Inferior parietal cortex (tissue), 1 donor: ENCODE measurements around the gene ODAPH.
A peak's percentile ranks its signal among the peaks of the same experiment; 100 is the strongest.
"Not testable (repeated sequence)": the region's sequence is repeated elsewhere in the genome, so short reads cannot be mapped to it uniquely, and the experiment has no call there.

Source experiments
- DNase-seq: peaks from one replicate; pipeline ENCODE4 v3.0.0-alpha.2; 2016; ENCODE audit errors: extremely low spot score

Gene ODAPH

DNA sequence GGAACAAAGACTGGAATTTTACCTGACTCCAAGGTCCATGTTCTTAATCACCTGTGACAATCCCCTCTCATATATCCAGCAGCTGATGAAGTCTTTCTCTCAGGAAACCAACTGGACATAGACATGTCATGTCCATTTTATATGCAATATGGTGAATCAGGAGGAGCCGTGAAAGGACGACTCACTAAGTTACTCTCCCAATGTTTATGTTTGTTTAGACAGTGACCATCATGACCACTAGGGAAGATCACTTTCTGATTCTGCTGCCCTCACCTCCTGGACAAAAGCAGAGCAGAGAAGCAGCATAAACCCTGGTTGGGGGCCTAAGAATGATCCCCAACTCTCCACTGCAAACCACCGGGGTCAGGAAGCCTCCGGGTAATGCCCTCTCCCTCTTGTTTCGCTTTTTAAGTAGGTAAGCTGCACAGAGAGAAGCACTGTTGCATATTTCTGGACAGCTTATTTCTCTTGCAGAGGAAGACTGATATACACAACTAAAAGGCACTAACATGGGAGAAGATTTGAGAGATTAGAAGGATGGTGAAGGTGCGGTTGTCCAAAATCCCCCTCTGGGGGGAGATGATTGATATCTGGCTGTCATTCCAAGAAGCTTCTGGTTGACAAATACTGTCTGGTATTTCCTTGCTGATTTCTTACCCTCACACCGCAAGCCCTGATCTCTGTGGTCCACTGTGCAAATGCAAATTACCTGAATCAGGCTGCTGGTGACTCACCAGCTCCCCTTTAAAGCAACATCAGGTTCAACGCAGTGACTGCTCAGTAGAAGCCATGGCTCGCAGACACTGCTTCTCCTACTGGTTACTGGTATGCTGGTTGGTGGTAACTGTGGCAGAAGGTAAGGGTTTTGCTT is at the start of gene ODAPH:
Gene ODAPH, plus strand, starts transcription at position 773 of the 871 bp plus-strand sequence. Its CDS starts 17 bp downstream, at position 790.
- no peak for DNase-seq

GRCh38 chr4:75509592-75509991 is 46.3 kb upstream of the ODAPH start:
- DNase-seq = not testable (repeated sequence)

DNA sequence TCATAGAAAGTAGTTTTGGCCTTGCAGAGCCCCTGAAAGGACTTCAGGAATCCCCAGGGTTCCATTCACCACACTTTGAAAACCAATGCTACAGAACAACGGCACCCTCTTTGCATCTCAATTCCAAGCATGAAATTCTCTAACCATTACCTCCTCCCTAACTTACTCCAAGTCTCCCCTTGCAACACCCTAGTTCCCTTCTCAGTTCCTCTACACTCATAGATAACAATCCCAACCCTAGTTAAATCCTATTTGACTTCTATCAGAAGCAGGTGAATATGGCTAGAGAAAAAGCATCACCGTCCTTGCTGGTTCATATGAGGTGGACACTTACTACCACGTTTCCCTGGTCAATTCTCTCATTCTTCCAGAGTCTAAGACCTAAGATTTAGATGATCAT is 44.0 kb upstream of the ODAPH start:
- DNase-seq = no peak

- DNase-seq = no peak
Observed at GRCh38 chr4:75512386-75513211, 43.3 kb upstream of the ODAPH start.

GRCh38 chr4:75513526-75514130 is 42.2 kb upstream of the ODAPH start:
- DNase-seq = no peak

- peak; percentile 99 for DNase-seq
Observed at GRCh38 chr4:75514131-75514948, 41.5 kb upstream of the ODAPH start, which contains the start of the genes RCHY1 and THAP6. RCHY1 (minus strand) TSS chr4:75514403; CDS start chr4:75514286, 117 bp downstream. THAP6 (plus strand) TSS chr4:75514473; CDS start chr4:75515453, 980 bp downstream.

DNA sequence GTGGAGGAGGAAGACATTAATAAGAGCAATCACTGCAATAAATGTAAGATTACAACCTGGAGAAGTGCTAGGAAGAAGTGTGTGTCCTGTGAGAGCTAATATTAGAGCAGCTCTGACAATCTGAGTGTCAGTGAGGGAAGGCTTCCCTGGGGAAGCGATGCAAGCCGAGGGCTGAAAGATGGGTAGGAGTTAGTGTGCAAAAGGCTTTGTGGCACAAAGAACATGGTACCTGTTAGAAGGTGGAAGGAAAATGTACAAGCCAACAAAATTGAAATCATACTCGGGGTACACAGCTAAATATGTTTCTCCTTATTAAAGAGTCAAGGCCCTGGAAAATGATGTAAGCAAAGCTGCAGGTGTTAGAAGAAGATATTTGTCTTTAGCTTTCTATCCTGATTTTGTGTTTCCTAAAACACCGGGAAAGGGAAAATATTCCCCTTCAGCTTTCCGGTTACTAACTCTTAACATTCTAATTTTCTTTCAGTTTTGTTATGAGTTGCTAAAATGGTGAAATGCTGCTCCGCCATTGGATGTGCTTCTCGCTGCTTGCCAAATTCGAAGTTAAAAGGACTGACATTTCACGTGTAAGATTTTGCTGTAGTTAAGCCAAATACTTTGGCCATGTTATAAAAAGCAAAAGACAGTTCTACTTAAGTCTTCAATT is 40.8 kb upstream of the ODAPH start:
- no peak for DNase-seq

GRCh38 chr4:75516144-75516543 is 39.7 kb upstream of the ODAPH start:
- DNase-seq = no peak

DNA sequence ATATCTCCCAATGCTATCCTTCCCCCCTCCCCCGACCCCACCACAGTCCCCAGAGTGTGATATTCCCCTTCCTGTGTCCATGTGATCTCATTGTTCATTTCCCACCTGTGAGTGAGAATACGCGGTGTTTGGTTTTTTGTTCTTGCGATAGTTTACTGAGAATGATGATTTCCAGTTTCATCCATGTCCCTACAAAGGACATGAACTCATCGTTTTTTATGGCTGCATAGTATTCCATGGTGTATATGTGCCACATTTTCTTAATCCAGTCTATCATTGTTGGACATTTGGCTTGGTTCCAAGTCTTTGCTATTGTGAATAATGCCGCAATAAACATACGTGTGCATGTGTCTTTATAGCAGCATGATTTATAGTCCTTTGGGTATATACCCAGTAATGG is 36.4 kb upstream of the ODAPH start:
- DNase-seq = not testable (repeated sequence)

- DNase-seq = no peak
Observed at GRCh38 chr4:75525086-75525485, 30.8 kb upstream of the ODAPH start.

DNA sequence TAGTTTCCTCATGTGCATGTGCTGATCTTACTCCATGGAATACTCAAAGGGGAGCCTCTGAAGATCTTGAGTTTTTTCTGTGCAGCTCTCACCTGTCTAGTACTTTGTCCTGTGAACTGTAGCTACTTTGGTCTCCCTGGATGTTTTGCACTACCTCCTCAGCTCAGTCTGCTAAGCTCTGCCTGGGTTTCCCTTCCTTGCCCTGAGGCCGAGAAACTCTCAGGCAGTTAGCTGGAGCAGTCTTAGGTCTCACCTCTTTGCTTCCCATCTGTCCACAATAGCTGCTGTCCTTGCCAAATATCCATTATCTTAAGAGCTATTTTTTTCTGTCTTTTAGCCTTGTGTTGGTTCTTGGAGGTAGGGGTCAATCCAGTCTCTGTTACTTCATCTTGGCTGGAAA is 30.0 kb upstream of the ODAPH start:
- DNase-seq = no peak

- DNase-seq = no peak
Observed at GRCh38 chr4:75527482-75527881, 28.4 kb upstream of the ODAPH start.

DNA sequence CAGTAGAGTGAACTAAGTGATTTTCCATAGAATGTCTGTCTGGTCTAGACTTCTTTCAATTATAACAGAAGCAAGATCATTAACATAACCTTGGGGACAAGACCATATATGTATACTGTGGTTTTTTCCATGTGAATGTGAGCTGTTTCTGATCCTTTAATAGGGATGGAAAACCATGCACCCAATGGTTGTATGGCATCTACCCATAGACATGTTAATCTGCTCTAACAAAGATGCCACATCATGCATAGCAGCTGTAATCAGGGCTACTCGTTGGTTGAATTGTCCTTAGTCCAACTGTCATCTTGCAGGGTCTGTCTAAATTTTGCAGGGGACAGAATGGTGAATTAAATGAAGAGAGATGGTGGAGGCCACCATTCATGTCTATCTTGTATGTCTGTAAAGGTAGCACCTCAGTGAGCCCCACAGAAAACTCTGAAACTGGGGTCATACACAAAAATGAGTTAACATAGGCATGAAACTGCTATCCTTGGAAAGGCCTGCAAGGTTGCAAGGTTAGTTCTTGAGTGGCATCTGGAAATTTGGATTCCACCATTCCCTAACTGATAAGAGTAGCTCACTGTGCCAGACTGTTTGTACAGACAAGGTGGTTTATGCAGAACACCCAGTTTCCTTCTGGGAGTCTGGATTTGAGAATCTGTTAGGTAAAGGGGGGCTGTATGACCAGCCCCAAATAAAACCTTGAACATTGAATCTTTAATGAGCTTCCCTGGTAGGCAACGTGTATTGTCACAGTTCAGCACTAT is 25.1 kb upstream of the ODAPH start:
- DNase-seq = no peak

DNA sequence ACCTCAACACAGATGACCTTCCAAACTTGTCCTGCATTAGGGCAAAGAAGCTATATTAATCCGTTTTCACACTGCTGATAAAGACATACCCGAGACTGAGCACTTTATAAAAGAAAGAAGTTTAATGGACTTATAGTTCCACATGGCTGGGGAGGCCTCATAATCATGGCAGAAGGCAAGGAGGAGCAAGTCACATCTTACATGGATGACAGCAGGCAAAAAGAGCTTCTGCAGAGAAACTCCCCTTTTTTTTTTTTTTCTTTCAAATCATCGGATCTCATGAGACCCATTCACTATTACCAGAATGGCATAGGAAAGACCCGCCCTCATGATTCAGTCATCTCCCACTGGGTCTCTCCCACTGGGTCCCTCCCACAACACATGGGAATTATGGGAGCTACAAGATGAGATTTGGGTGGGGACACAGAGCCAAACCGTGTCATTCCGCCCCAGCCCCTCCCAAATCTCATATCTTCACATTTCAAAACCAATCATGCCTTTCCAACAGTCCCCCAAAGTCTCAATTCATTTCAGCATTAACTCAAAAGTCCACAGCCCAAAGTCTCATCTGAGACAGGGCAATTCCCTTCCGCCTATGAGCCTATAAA is 24.2 kb upstream of the ODAPH start:
- not testable (repeated sequence) for DNase-seq

GRCh38 chr4:75533339-75533887 is 22.5 kb upstream of the ODAPH start:
- DNase-seq = not testable (repeated sequence)

DNA sequence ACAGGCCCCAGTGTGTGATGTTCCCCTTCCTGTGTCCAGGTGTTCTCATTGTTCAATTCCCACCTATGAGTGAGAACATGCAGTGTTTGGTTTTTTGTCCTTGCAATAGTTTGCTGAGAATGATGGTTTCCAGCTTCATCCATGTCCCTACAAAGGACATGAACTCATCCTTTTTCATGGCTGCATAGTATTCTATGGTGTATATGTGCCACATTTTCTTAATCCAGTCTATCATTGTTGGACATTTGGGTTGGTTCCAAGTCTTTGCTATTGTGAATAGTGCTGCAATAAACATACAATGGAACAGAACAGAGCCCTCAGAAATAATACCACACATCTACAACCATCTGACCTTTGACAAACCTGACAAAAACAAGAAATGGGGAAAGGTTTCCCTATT is 21.9 kb upstream of the ODAPH start:
- DNase-seq = not testable (repeated sequence)

DNA sequence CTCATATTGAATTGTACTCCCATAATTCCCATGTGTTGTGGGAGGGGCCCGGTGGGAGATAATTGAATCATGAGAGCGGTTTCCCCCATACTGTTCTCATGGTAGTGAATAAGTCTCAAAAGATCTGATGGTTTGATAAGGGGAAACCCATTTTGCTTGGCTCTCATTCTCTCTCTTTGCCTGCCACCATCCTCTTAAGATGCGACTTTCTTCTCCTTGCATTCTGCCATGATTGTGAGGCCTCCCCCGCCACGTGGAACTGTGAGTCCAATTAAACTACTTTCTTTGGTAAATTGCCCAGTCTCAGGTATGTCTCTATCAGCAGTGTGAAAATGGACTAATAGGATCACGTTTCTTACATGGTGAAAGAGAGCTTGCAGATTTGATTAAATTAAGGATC is 18.6 kb upstream of the ODAPH start:
- DNase-seq = not testable (repeated sequence)

DNA sequence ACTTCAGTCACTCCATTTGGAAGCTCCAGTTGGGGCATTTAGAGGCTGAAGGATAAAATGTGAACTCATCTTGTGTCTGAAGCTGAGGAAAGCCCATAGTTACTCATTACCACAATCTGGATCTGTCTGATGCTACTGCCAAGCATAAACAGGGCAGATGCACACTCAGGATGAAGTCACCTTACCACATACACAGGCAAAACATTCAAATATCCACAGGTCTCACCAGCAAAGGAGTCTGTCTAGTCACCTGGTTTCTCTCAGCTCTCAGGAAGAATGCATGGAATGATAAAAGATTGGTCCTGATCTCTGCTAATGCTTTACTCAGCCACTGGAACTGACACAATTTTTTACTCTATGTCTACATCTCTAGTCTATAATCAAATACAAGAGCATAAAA is 13.0 kb upstream of the ODAPH start:
- no peak for DNase-seq

DNA sequence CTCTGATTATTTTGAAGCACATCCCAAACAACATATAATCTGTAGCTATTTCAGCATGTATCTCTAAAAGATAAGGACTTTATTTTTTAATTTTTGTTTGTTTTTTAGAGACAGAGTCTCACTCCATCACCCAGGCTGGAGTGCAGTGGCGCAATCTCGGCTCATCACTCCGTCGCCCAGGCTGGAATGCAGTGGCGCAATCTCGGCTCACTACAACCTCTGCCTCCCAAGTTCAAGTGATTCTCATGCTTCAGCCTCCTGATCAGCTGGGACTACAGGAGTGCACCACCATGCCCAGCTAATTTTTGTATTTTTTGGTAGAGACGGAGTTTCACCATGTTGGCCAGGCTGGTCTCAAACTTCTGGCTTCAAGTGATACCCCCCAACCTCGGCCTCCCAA is 11.6 kb upstream of the ODAPH start:
- not testable (repeated sequence) for DNase-seq
